ENCODE measurements around the gene PREP. TPM values are rescaled to one million over a fixed set of nuclear protein-coding genes. Genes with fewer than 3 reads are reported as not detected.
A peak's percentile ranks its signal among the peaks of the same experiment; 100 is the strongest.

Gene PREP
- total RNA-seq, 1 donor: 17.7 TPM

DNA sequence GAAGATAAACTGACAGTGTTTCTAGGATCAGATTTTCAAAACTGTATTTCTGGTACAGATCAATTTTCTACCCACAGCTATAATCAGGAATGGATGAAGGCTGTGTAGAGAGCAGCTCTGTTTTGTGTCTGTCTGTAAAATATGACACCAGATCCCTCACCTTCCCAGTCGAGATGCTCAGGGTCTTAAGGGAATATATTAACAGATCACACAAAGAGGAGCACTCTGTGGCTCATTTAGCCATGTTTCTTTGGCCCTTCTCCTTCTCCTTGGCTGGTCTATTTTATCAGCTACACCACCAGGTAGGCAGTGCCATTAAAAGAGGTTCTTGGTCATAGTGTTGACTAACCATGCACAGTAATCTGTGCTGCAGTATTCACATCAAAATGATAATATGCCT lies 82.6 kb downstream of the PREP start:
- DNase-seq (ENCODE audit: insufficient read length, low spot score, missing footprints): no peak
- Histone ChIP-seq H4K20me1 (ENCODE audit: insufficient read depth, low read length) (no peaks in the 10 kb centered on the region), H3K9me3 (ENCODE audit: low read depth, low read length) (no peaks in the 10 kb centered on the region), H3K4me3 (ENCODE audit: insufficient read depth, low read length) (no peak overlapping the region), H3K27me3 (ENCODE audit: insufficient read depth, low read length) (no peaks in the 10 kb centered on the region), H3K4me1 (ENCODE audit: insufficient read depth, low read length) (peaks cover 18% of the 10 kb centered on the region), H2AFZ (ENCODE audit: low read length) (no peak overlapping the region), H3K27ac (ENCODE audit: low read depth, low read length) (no peak overlapping the region), H3K36me3 (ENCODE audit: insufficient read depth, low read length) (peaks cover 14% of the 10 kb centered on the region), H3K79me2 (ENCODE audit: insufficient read depth, low read length) (no peaks in the 10 kb centered on the region), H3K4me2 (ENCODE audit: insufficient read depth, low read length) (no peak overlapping the region)
- TF ChIP-seq, protein P1, sequence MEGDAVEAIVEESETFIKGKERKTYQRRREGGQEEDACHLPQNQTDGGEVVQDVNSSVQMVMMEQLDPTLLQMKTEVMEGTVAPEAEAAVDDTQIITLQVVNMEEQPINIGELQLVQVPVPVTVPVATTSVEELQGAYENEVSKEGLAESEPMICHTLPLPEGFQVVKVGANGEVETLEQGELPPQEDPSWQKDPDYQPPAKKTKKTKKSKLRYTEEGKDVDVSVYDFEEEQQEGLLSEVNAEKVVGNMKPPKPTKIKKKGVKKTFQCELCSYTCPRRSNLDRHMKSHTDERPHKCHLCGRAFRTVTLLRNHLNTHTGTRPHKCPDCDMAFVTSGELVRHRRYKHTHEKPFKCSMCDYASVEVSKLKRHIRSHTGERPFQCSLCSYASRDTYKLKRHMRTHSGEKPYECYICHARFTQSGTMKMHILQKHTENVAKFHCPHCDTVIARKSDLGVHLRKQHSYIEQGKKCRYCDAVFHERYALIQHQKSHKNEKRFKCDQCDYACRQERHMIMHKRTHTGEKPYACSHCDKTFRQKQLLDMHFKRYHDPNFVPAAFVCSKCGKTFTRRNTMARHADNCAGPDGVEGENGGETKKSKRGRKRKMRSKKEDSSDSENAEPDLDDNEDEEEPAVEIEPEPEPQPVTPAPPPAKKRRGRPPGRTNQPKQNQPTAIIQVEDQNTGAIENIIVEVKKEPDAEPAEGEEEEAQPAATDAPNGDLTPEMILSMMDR (IDR thresholded peaks at IDR 0.05; ENCODE audit: extremely low read depth, low read depth, low read length): no peak

DNA sequence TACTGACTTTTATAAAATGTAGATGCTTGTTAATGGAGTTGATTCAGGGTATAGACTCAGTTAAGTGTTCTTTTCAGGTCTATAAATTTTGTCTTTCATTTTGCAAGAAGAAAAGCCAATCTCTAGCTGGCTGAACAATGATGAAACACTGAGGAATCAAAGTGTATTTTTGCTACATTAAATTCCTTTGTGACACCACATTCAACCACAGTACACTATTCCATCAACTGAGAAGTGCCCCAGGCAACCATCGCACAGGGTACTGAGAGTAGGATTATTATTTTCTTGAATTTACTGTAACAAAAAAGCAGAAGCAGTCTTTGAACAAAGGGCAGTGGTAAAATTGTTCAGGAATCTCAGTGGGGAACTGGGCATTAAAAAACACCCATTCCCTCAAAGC lies 83.6 kb downstream of the PREP start:
- Histone ChIP-seq H3K79me2 (ENCODE audit: insufficient read depth, low read length) (no peaks in the 10 kb centered on the region), H3K9me3 (ENCODE audit: low read depth, low read length) (no peaks in the 10 kb centered on the region), H2AFZ (ENCODE audit: low read length) (no peak overlapping the region), H3K4me3 (ENCODE audit: insufficient read depth, low read length) (no peak overlapping the region), H3K36me3 (ENCODE audit: insufficient read depth, low read length) (peaks cover 14% of the 10 kb centered on the region), H3K27me3 (ENCODE audit: insufficient read depth, low read length) (no peaks in the 10 kb centered on the region), H3K4me2 (ENCODE audit: insufficient read depth, low read length) (no peak overlapping the region), H4K20me1 (ENCODE audit: insufficient read depth, low read length) (no peaks in the 10 kb centered on the region), H3K27ac (ENCODE audit: low read depth, low read length) (peak overlapping the region; percentile 23), H3K4me1 (ENCODE audit: insufficient read depth, low read length) (peaks cover 15% of the 10 kb centered on the region)
- TF ChIP-seq, protein P1 (IDR thresholded peaks at IDR 0.05; ENCODE audit: extremely low read depth, low read depth, low read length): no peak
- no peak for DNase-seq (ENCODE audit: insufficient read length, low spot score, missing footprints)

DNA sequence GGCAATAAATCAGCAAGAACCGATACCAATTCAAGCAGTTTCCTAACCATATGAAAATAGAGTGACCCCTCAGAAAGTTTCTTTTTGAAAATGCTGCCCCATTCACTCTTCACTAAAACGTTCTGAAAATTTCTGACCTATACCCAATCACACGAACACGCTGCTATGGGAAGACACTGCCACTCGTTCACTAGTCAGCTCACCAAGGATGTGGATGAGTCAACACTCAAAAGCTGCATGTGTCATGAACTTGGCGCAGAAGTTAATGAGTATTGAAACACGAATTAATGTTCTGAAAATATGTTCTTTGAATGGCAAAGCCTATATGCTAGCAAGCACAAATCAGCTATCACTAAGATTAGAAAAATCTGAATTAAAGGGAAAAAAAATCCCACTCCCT lies 84.2 kb downstream of the PREP start:
- no peak for DNase-seq (ENCODE audit: insufficient read length, low spot score, missing footprints)
- no peaks in the 10 kb centered on the region for H3K27me3 ChIP-seq (ENCODE audit: insufficient read depth, low read length)
- no peaks in the 10 kb centered on the region for H3K79me2 ChIP-seq (ENCODE audit: insufficient read depth, low read length)
- peak overlapping the region; percentile 39 for H3K4me2 ChIP-seq (ENCODE audit: insufficient read depth, low read length)
- peaks cover 15% of the 10 kb centered on the region for H3K4me1 ChIP-seq (ENCODE audit: insufficient read depth, low read length)
- H3K27ac ChIP-seq (ENCODE audit: low read depth, low read length): peak overlapping the region; percentile 11
- H2AFZ ChIP-seq (ENCODE audit: low read length): no peak overlapping the region
- H3K4me3 ChIP-seq (ENCODE audit: insufficient read depth, low read length): no peak overlapping the region
- H3K36me3 ChIP-seq (ENCODE audit: insufficient read depth, low read length): peaks cover 14% of the 10 kb centered on the region
- no peaks in the 10 kb centered on the region for H3K9me3 ChIP-seq (ENCODE audit: low read depth, low read length)
- TF ChIP-seq, protein P1 (IDR thresholded peaks at IDR 0.05; ENCODE audit: extremely low read depth, low read depth, low read length): no peak
- H4K20me1 ChIP-seq (ENCODE audit: insufficient read depth, low read length): no peaks in the 10 kb centered on the region

- no peak overlapping the region for H3K4me2 ChIP-seq (ENCODE audit: insufficient read depth, low read length)
- H3K27ac ChIP-seq (ENCODE audit: low read depth, low read length): peak overlapping the region; percentile 11
- no peak overlapping the region for H3K4me3 ChIP-seq (ENCODE audit: insufficient read depth, low read length)
Observed at GRCh38 chr6:105317607-105318533, 85.0 kb downstream of the PREP start.

More at GRCh38 chr6:105317607-105318533, 85.0 kb downstream of the PREP start:
- peaks cover 15% of the 10 kb centered on the region for H3K4me1 ChIP-seq (ENCODE audit: insufficient read depth, low read length)
- H3K36me3 ChIP-seq (ENCODE audit: insufficient read depth, low read length): peaks cover 8% of the 10 kb centered on the region
- no peak overlapping the region for H2AFZ ChIP-seq (ENCODE audit: low read length)
- no peaks in the 10 kb centered on the region for H3K9me3 ChIP-seq (ENCODE audit: low read depth, low read length)
- TF ChIP-seq, protein P1 (IDR thresholded peaks at IDR 0.05; ENCODE audit: extremely low read depth, low read depth, low read length): no peak
- no peaks in the 10 kb centered on the region for H3K27me3 ChIP-seq (ENCODE audit: insufficient read depth, low read length)
- DNase-seq (ENCODE audit: insufficient read length, low spot score, missing footprints): no peak
- H4K20me1 ChIP-seq (ENCODE audit: insufficient read depth, low read length): no peaks in the 10 kb centered on the region
- no peaks in the 10 kb centered on the region for H3K79me2 ChIP-seq (ENCODE audit: insufficient read depth, low read length)
